IPS DF 4.7 (cell line): ENCODE results near the gene MSI2.
"Not testable (repeated sequence)": the region's sequence is repeated elsewhere in the genome, so short reads cannot be mapped to it uniquely, and the experiment has no call there.

ENCODE experiments used
- DNase-seq: peaks from one replicate; pipeline ENCODE4 v3.0.0-alpha.2; 2013; ENCODE audit warnings: low spot score; ENCODE audit errors: extremely low read depth

The MSI2 gene

GRCh38 chr17:57496382-57496781 is 240.1 kb downstream of the MSI2 start:
- DNase-seq: no peak

DNA sequence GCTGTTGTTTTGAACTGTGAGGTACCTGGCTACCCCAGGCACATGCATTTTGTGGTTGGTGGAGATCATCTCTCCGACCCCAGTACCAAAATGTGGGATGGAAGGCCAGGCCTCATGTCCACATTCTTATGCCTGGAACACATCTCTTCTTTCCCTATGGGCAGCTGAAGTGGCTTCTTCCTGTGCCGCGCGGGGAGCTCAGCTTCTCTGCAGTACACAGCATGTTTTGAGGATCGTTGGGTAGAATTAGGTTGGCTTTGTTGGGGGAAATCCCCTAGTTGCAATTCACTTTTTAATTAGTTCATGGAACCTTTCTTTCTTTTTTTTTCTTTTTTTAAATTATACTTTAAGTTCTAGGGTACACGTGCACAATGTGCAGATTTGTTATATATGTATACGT is 242.1 kb downstream of the MSI2 start:
- no peak for DNase-seq

GRCh38 chr17:57499221-57499620 is 242.9 kb downstream of the MSI2 start:
- not testable (repeated sequence) for DNase-seq

GRCh38 chr17:57499648-57500049 is 243.3 kb downstream of the MSI2 start:
- no peak for DNase-seq

- no peak for DNase-seq
Measured at GRCh38 chr17:57501016-57501415, 244.7 kb downstream of the MSI2 start.

DNA sequence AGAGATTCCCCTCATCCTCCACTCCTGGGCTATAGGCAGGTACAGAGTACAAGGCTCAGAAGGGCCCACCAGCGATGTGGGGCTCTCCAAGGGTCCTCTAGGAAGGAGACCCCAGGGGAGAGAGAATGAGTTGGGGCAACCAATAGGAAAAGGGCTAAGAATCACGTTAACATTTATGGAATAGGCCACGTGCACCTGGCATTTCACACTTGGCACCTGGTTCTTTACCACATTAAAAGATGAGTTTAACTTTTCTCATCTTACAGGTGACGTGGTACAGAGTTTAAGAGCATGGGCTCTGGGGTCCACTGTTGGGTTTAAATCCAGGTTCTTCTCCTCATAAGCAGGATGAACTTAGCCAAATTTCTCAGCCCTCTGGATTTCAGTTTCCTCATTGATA is 245.7 kb downstream of the MSI2 start:
- no peak for DNase-seq

DNA sequence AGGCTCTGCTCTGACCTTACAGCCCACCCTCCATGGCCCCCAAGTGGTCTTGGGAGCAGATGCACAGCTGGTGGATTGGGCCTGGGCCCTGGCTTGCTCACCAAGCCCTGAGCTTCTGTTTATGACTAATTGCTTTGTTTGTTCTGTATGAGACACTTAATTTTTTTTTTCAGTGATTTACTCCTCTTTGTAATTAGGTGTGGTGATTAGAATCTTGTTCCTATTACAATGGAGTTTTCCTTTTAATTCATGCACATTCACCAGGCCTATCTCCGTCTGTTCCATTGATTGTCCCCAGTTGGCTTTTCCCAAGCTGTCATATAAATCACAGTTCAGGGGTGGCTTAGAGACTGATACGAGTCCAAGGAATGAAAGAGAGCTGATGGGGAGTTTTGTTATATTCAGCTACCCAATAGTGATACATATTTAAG is 246.5 kb downstream of the MSI2 start:
- no peak for DNase-seq

DNA sequence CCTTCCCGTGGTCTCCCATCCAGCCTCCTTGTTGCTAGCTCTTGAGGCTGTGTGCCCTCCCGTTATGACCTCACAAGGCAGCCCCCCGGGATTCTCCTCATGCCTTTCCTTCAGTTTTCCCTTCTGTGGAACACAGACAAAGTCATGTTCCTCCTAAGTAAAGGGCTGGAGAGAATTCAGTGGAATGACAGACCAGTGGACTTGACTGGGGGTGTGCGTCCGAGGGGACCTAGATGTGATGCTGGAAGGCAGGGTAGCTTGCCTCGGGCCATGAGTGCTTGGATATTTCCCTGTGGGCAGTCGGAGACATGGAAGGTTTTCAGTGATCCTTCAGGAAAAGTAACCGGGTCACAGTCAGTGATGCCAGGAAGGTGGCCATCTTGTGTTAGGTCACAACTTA is 247.9 kb downstream of the MSI2 start:
- no peak for DNase-seq

DNA sequence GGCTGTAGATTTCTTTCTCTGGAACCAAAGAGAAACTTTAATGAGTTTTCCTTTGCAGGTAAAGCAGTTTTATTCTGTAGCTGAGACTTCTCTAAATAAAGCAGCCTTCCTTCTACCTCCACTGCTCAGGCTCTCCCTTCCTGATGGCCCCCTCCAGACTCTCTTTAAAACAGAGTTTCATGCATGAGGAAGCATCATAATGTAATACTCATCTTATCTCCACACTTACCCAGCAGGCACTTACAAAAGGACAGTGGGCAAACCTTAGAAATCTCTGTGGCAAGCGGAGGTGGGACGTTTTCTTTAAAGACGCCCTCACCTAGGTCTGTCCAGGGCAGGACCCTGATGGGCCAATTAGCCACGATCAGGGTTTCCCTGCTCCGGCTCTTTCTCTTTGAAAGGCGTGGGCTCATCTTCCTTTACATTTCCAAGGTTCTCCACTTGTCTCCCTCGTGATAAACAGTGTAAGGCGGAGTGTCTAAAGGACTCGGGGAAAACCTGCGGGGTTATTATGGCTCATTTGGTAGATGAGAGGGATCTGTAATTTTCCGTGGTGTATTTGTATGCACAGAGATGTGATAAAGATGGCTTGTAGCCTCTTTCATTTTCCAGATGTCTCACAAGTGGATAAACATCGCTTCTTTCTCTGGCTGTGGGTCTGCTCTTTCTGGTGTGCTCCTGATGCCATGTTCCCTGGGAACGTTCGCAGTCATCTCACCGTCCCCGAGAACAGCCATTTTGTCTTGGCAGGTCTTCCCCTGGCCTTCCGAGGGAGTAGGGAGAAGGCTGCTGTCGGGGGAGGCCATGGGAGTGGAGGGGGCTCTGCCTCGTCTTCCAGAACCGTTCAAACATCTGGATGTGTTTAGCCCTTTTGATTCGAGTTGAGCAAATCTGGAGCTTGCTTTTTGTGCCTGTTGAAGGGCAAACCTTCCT is 249.8 kb downstream of the MSI2 start:
- no peak for DNase-seq

DNA sequence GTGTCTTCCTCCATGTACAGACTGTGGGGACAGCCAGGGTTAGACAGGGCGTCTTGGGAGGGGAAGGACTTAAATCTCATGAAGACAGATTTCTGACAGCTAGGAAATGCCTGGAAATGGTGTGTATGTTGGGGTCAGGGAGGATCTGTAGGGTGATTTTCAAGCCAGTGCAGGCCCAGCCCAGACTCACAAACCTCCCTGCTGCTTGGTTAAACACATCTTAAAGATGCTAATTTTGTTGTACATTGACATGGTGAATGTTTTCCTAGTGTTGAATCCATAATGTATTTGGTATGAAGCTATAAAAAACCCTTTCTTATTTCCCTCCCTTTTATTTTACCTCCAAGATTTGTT is 250.4 kb downstream of the MSI2 start:
- DNase-seq: no peak

DNA sequence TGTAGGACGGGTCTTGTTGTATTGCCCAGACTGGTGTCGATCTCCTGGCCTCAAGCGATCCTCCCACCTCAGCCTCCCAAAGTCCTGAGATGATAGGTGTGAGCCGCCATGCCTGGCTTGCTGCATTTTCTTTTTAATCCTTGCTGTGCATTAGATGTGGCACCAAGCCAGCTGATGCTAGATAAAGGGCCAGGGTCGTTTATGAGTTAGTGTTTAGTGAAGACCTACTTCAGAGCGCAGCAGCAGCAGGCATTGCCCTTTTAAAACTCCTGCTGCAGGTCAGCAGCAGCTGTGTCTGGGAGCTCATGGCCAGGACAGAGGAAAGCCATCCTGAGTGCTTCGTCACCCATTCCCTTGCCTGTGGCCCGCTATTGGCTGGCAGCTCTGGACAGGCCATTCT is 251.5 kb downstream of the MSI2 start:
- no peak for DNase-seq

DNA sequence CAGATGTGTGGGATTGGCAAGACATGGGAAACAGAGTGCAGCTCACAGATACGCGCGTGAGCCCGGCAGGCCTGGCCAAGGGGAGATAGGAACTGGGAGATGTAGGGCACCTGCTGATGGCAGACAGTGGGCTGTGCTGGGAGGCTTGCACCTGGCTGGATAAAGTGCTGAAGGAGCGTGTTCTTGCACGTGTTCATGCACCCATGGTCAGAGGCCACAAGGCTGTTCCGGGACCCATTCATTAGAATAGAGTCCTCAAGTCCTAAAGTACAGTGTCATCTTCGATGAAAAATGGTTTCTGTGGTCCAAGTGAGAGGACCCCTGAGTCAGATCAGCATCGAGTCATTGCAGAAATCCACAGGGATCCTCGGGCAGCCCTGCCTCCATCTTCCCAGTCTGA is 252.3 kb downstream of the MSI2 start:
- no peak for DNase-seq

DNA sequence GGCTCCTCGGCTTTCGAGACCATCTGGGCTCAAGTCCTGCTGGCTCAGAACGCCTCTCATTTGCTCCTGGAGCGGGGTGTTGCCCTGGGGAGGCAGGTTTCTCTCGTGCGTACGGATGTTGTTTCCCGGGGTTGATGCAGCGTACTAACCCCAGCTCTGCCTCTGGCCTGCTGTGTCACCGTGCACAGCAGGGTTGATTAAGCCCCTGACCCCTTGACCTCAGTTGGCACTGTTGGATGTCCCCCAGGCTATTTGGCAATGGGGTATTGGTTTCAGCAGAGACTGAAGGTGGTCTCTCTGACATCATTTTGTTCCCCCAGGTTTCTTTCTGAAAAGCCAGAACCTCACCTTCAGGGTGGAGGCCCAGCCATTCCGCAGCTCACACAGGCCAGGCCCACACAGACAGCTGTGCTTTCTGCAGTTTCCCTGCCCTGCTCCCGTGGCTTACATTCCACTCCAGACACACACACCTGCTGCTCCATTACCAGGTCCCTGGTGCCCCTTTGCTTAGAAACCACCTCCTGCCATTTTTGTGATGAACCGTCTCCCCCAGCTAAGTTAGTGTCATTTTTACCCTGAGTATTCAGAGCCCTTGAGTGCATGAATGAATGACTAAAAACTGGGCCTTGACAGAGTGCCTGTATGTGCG is 255.3 kb downstream of the MSI2 start:
- DNase-seq: no peak

- DNase-seq: no peak
Measured at GRCh38 chr17:57512258-57512657, 255.9 kb downstream of the MSI2 start.

DNA sequence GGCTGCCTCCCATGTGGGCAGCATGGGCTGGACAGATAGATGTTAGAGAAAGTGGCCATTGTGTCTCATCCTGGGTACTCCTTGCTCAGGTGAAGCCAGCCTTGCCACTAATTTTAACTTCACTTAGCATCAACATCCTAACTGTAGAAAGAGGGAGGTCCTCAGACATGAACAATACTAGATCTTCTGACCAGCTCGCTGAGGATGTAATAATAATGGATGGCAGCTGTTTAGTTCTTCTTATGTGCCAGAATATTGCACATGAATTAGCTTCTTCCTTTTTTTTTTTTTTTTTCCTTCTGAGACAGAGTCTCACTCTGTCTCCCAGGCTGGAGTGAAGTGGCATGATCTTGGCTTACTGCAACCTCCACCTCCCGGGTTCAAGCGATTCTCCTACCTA is 256.4 kb downstream of the MSI2 start:
- DNase-seq: no peak

DNA sequence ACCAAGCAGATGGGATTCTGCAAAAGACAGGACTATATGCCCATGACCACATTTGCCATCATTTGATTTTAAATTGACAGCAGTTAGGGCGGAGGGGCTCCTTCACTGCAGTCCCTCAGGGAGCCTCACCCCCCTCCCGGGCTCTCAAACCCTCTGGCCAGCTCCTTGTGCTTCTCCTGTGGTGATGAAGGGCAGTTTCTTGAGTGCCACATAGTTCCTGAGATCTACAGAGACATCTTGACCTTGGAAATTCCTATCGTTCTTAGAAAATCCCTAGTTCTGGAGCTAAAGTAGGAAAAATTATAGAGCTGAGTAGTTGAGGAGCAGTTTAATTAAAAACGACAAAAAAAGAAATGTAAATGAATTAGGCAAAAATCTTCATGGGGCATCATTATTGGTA is 257.2 kb downstream of the MSI2 start:
- DNase-seq: no peak

- DNase-seq: no peak
Measured at GRCh38 chr17:57514614-57515013, 258.3 kb downstream of the MSI2 start.

DNA sequence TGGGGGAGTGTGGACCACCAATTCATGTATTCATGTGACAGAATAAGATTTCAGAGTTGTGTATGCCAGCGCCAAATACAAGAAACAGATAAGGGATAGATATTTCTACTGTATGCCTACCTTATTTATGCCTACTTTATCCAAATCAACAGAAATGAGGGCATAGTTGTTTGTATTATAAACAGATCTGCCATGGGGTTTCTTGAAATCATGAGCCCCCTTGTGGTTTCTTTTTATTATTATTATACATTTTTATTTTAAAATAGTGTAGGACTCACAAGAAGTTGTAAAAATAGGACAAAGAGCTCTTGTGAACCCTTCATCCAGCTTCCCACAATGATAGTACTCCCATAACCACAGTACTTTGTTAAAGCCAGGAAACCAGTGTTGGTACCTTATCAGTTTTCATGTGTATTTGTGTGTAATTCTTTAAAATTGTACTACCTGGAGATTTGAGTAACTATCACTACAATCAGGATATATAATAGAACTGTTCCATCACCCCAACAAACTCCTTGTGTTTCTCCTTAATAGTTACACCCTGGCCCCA is 259.4 kb downstream of the MSI2 start:
- no peak for DNase-seq

DNA sequence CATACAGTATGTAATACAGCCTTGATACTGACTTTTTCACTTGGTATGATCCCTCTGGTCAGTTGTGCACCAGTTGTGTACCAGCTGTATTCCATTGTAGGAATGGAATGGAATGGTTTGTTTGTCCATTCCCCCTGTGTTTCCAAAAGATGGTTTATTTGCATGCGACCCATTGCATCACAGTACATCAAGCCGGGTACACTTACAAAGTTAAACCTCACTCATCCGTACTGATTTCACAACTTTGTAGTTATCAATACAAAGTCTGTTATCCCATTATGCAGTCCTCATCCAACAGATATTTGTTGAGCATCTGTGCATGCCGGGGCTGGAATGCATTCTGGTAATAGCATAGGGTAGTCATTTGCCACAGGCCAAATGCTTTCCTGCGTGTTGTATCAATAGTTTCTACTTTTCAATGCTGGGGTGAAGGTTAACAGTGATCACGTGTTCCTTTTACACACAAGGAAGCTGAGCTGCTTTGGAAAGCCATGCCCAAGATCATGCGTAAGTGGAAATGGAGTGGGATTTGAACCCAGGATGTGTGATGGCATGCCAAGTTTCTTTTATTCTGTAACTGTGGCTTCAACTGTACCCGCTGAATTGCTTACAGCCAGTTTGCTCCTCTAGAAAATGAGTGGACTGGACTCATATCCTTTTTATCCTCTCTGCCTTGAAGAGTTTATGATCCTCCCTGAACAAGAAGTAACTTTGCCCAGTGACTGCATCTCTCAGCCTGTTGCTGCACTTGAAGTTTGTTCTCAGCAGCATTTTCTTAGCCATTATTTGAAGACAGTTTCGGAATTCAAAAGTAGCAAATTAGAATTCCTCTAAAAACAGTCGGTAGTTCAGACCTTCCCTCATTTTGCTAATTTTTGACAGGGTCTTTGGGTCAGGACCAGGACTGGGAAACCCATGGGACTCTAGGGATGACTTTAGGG is 260.2 kb downstream of the MSI2 start:
- DNase-seq: no peak

GRCh38 chr17:57517273-57517631 is 260.9 kb downstream of the MSI2 start:
- no peak for DNase-seq

GRCh38 chr17:57517632-57518456 is 261.5 kb downstream of the MSI2 start:
- no peak for DNase-seq
